Nephron progenitor cell (in vitro differentiated cells): ENCODE data around the gene MGARP.

Experiments used
- DNase-seq: peaks from one replicate; pipeline ENCODE4 v3.0.0; 2021
- H3K27ac Mint-ChIP-seq: 2 replicates; pipeline ENCODE4 v1.8.0; 2021; ENCODE audit warnings: mild to moderate bottlenecking, moderate library complexity, mixed read lengths
- H3K27me3 Mint-ChIP-seq: 2 replicates; pipeline ENCODE4 v1.8.0; 2021; ENCODE audit warnings: mild to moderate bottlenecking, low read depth, mixed read lengths; ENCODE audit not compliant: poor library complexity
- H3K36me3 Mint-ChIP-seq: 2 replicates; pipeline ENCODE4 v1.8.0; 2021; ENCODE audit warnings: low read depth, mixed read lengths
- H3K4me1 Mint-ChIP-seq: 2 replicates; pipeline ENCODE4 v1.8.0; 2021; ENCODE audit warnings: mixed read lengths
- H3K4me3 Mint-ChIP-seq: 2 replicates; pipeline ENCODE4 v1.8.0; 2021; ENCODE audit warnings: mild to moderate bottlenecking, moderate library complexity, mixed read lengths
- H3K9me3 Mint-ChIP-seq: 2 replicates; pipeline ENCODE4 v1.8.0; 2021; ENCODE audit warnings: mild to moderate bottlenecking, moderate library complexity, mixed read lengths
- TF ChIP-seq, protein P1 (sequence below): fragments of 200-600 bp; sonication (generic); IDR thresholded peaks from 2 replicates; pipeline ENCODE4 v1.5.0; 2021; ENCODE audit warnings: antibody characterized with exemption

MGARP gene

DNA sequence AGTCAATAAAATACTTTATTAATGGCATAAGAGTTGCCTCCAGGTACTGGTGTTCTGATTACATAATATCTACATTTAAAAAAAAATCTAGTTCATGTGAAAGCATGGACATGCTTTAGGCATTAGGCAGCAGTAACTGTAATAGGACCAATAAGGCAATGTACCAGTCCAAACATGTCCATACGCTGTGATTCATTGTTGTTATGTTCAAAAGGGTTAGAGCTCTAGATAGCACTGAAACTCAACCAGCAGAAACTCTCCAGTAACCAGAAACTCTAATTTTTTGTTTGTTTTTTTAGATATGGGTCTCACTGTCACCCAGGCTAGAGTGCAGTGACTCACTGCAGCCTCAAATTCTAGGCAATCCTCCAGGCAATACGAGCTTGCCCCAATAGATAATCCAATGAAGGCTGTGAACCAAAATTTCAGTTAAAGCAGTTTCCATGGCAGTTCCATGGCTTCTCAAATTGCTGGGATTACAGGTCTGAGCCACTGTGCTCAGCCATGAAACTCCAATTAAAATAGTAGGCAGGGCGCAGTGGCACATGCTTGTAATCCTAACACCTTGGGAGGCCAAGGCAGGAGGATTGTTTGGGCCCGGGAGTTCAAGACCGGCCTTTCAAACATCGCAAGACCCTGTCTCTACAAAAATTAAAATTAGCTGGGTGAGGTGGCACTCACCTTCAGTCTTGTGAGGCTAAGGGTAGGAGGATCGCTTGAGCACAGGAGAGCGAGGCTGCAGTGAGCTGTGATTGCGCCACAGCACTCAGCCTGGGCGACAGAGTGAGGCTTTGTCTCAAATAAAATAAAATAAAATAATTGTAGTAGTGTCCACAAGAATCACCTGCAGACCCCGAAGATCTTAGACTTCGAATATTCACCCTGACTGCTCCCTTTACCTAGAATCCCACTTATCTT lies 36.3 kb downstream of the MGARP start:
- Mint-ChIP-seq H3K9me3 (peaks cover 6% of the 10 kb centered on the region), H3K27ac (no peak overlapping the region), H3K36me3 (no peaks in the 10 kb centered on the region), H3K27me3 (peaks cover 5% of the 10 kb centered on the region), H3K4me1 (peaks cover 11% of the 10 kb centered on the region), H3K4me3 (no peak overlapping the region)
- TF ChIP-seq, protein P1, sequence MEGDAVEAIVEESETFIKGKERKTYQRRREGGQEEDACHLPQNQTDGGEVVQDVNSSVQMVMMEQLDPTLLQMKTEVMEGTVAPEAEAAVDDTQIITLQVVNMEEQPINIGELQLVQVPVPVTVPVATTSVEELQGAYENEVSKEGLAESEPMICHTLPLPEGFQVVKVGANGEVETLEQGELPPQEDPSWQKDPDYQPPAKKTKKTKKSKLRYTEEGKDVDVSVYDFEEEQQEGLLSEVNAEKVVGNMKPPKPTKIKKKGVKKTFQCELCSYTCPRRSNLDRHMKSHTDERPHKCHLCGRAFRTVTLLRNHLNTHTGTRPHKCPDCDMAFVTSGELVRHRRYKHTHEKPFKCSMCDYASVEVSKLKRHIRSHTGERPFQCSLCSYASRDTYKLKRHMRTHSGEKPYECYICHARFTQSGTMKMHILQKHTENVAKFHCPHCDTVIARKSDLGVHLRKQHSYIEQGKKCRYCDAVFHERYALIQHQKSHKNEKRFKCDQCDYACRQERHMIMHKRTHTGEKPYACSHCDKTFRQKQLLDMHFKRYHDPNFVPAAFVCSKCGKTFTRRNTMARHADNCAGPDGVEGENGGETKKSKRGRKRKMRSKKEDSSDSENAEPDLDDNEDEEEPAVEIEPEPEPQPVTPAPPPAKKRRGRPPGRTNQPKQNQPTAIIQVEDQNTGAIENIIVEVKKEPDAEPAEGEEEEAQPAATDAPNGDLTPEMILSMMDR: no peak
- DNase-seq: no peak

GRCh38 chr4:139242511-139243051 lies 37.4 kb downstream of the MGARP start:
- DNase-seq: no peak
- TF ChIP-seq, protein P1: no peak
- H3K27me3 Mint-ChIP-seq: peaks cover 4% of the 10 kb centered on the region
- H3K4me1 Mint-ChIP-seq: peaks cover 11% of the 10 kb centered on the region
- H3K4me3 Mint-ChIP-seq: no peak overlapping the region
- H3K36me3 Mint-ChIP-seq: no peaks in the 10 kb centered on the region
- H3K27ac Mint-ChIP-seq: no peak overlapping the region
- peaks cover 6% of the 10 kb centered on the region for H3K9me3 Mint-ChIP-seq

DNA sequence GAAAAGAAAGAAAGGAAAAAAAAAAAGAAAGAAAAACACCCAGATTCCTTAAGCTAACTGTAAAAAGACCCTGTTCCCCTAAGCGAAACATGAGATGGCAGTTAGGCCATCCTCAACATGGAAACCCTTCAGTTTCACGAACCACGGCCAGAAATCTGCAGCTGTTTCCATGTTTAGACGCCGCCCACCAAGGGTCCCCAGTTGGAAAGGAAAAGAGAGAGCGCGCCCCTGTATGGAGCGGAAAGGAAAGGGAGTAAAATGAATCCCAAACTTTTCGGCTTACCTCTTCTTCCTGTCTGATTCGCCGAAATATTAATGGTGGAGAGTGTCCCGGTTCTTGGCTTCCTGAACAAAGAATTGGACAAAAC lies 38.3 kb downstream of the MGARP start:
- H3K4me1 Mint-ChIP-seq: peaks cover 11% of the 10 kb centered on the region
- H3K27ac Mint-ChIP-seq: peak overlapping the region; percentile 18
- DNase-seq: no peak
- peaks cover 6% of the 10 kb centered on the region for H3K9me3 Mint-ChIP-seq
- no peak overlapping the region for H3K4me3 Mint-ChIP-seq
- H3K27me3 Mint-ChIP-seq: peaks cover 4% of the 10 kb centered on the region
- no peaks in the 10 kb centered on the region for H3K36me3 Mint-ChIP-seq
- TF ChIP-seq, protein P1: no peak

- DNase-seq: no peak
- Mint-ChIP-seq H3K4me3 (no peak overlapping the region), H3K27ac (peak overlapping the region; percentile 18), H3K4me1 (peaks cover 11% of the 10 kb centered on the region), H3K36me3 (no peaks in the 10 kb centered on the region), H3K27me3 (peaks cover 4% of the 10 kb centered on the region), H3K9me3 (peaks cover 6% of the 10 kb centered on the region)
- TF ChIP-seq, protein P1: no peak
These were observed 38.8 kb downstream of the MGARP start for GRCh38 chr4:139241086-139241783.

- Mint-ChIP-seq H3K27ac (no peak overlapping the region), H3K4me3 (no peak overlapping the region), H3K9me3 (peaks cover 6% of the 10 kb centered on the region), H3K36me3 (no peaks in the 10 kb centered on the region), H3K27me3 (peaks cover 4% of the 10 kb centered on the region), H3K4me1 (peaks cover 11% of the 10 kb centered on the region)
- TF ChIP-seq, protein P1: no peak
- no peak for DNase-seq
These were observed 40.8 kb downstream of the MGARP start for GRCh38 chr4:139239127-139239772.
